Endodermal cell (in vitro differentiated cells): Measurements from ENCODE around the gene PRDM1. TPM values are rescaled to one million over a fixed set of nuclear protein-coding genes. Genes with fewer than 3 reads are reported as not detected.

Source experiments
- DNase-seq: peaks from one replicate; pipeline ENCODE4 v3.0.0-alpha.2; 2017
- H3K27ac ChIP-seq: 2 replicates; pipeline ENCODE4 v1.5.1; 2013; ENCODE audit warnings: mild to moderate bottlenecking, low read depth, low read length, moderate library complexity
- H3K27me3 ChIP-seq: 2 replicates; pipeline ENCODE4 v1.6.1; 2013; ENCODE audit warnings: mild to moderate bottlenecking, low read length, moderate library complexity; ENCODE audit not compliant: insufficient read depth, control insufficient read depth, poor library complexity, severe bottlenecking
- H3K36me3 ChIP-seq: 2 replicates; pipeline ENCODE4 v1.7.0; 2013; ENCODE audit warnings: mild to moderate bottlenecking, low read length, moderate library complexity; ENCODE audit not compliant: control insufficient read depth, insufficient read depth
- H3K4me1 ChIP-seq: one replicate; pipeline ENCODE4 v1.7.0; 2013; ENCODE audit warnings: low read length; ENCODE audit not compliant: control insufficient read depth, insufficient read depth
- H3K4me3 ChIP-seq: 2 replicates; pipeline ENCODE4 v1.5.1; 2013; ENCODE audit warnings: mild to moderate bottlenecking, low read length, moderate library complexity
- H3K9ac ChIP-seq: 2 replicates; pipeline ENCODE4 v1.6.1; 2013; ENCODE audit warnings: mild to moderate bottlenecking, low read length, moderate library complexity; ENCODE audit not compliant: poor library complexity, severe bottlenecking; ENCODE audit errors: extremely low read depth
- H3K9me3 ChIP-seq: 2 replicates; pipeline ENCODE4 v1.6.1; 2013; ENCODE audit warnings: mild to moderate bottlenecking, low read length, moderate library complexity; ENCODE audit not compliant: control insufficient read depth
- H3K27ac Mint-ChIP-seq: 2 replicates; pipeline ENCODE4 v1.8.0; 2020; ENCODE audit warnings: mixed read lengths
- H3K27me3 Mint-ChIP-seq: 2 replicates; pipeline ENCODE4 v1.8.0; 2021; ENCODE audit warnings: mild to moderate bottlenecking, mixed read lengths; ENCODE audit not compliant: insufficient read depth
- H3K36me3 Mint-ChIP-seq: 2 replicates; pipeline ENCODE4 v1.8.0; 2020; ENCODE audit warnings: low read depth, mixed read lengths
- H3K4me1 Mint-ChIP-seq: 2 replicates; pipeline ENCODE4 v1.8.0; 2020; ENCODE audit warnings: mixed read lengths
- H3K4me3 Mint-ChIP-seq: 2 replicates; pipeline ENCODE4 v1.8.0; 2020; ENCODE audit warnings: mild to moderate bottlenecking, moderate library complexity, mixed read lengths
- H3K9me3 Mint-ChIP-seq: 2 replicates; pipeline ENCODE4 v1.8.0; 2020; ENCODE audit warnings: mild to moderate bottlenecking, mixed read lengths
- CTCF ChIP-seq: fragments of 200-600 bp; sonication (generic); conservative IDR thresholded peaks from 2 replicates; pipeline ENCODE4 v1.5.0; 2021; ENCODE audit warnings: antibody characterized with exemption, mild to moderate bottlenecking
- WGBS, 2 experiments: methylation state at CpG; one replicate each; pipeline versions ENCODE4 v1.1.5 to v1.1.7; 2013; ENCODE audit warnings: missing lambda C conversion rate in 2 of 2, mixed read lengths in 1 of 2; ENCODE audit not compliant: insufficient coverage in 1 of 2, insufficient read length in 1 of 2; 5-methylcytosine and 5-hydroxymethylcytosine counted together
- total RNA-seq, 2 donors: library from RNA; stranded (reverse); fragmentation: NEBNext Ultra II Directional in 1 of 2; extraction: Animal tissue kit (Norgen Biotek cat#: 25700) in 1 of 2; gene quantifications; 2 replicates in 1 of 2; 3 replicates in 1 of 2; pipeline ENCODE4 v1.2.1, GENCODE V29; 2021

Gene PRDM1
- total RNA-seq, 2 donors from 2014 or later, result 54.0 to 74.3 TPM

- WGBS, 2 experiments, result 82 to 90% methylated on average over 3 to 4 of the region's 4 CpGs
- Histone ChIP-seq H3K27ac (no peak overlapping the region), H3K36me3 (no peaks in the 10 kb centered on the region), H3K27me3 (peaks cover 8% of the 10 kb centered on the region), H3K4me3 (no peak overlapping the region), H3K4me1 (peaks cover 7% of the 10 kb centered on the region), H3K9ac (no peak overlapping the region), H3K9me3 (no peaks in the 10 kb centered on the region)
- H3K36me3 Mint-ChIP-seq, result no peaks in the 10 kb centered on the region
- peaks cover 28% of the 10 kb centered on the region for H3K4me1 Mint-ChIP-seq
- no peak for TF ChIP-seq CTCF
- no peak for DNase-seq
- H3K9me3 Mint-ChIP-seq, result no peaks in the 10 kb centered on the region
- H3K27ac Mint-ChIP-seq, result no peak overlapping the region
- peaks cover 3% of the 10 kb centered on the region for H3K27me3 Mint-ChIP-seq
- H3K4me3 Mint-ChIP-seq, result no peak overlapping the region
These were observed 59.0 kb downstream of the PRDM1 start for GRCh38 chr6:106145144-106145543.

- no peak overlapping the region for H3K4me3 ChIP-seq
- no peak overlapping the region for H3K9ac ChIP-seq
- peaks cover 8% of the 10 kb centered on the region for H3K27me3 ChIP-seq
- H3K9me3 Mint-ChIP-seq, result no peaks in the 10 kb centered on the region
- H3K4me3 Mint-ChIP-seq, result no peak overlapping the region
- peaks cover 3% of the 10 kb centered on the region for H3K27me3 Mint-ChIP-seq
- no peak overlapping the region for H3K27ac Mint-ChIP-seq
- H3K27ac ChIP-seq, result no peak overlapping the region
- TF ChIP-seq CTCF, result no peak
- DNase-seq, result peak; percentile 85
- H3K36me3 Mint-ChIP-seq, result no peaks in the 10 kb centered on the region
- 35 to 36% methylated on average over 2 to 7 of the region's 7 CpGs for WGBS, 2 experiments
- peaks cover 7% of the 10 kb centered on the region for H3K4me1 ChIP-seq
- H3K9me3 ChIP-seq, result no peaks in the 10 kb centered on the region
- peaks cover 28% of the 10 kb centered on the region for H3K4me1 Mint-ChIP-seq
- no peaks in the 10 kb centered on the region for H3K36me3 ChIP-seq
These were observed 59.6 kb downstream of the PRDM1 start for GRCh38 chr6:106145741-106146227.

GRCh38 chr6:106146852-106147351 lies 60.8 kb downstream of the PRDM1 start:
- H3K9me3 ChIP-seq, result no peaks in the 10 kb centered on the region
- H3K36me3 Mint-ChIP-seq, result no peaks in the 10 kb centered on the region
- H3K27me3 ChIP-seq, result peaks cover 8% of the 10 kb centered on the region
- H3K27ac Mint-ChIP-seq, result no peak overlapping the region
- H3K4me3 ChIP-seq, result no peak overlapping the region
- H3K4me1 Mint-ChIP-seq, result peaks cover 24% of the 10 kb centered on the region
- no peak overlapping the region for H3K9ac ChIP-seq
- no peak overlapping the region for H3K27ac ChIP-seq
- H3K36me3 ChIP-seq, result no peaks in the 10 kb centered on the region
- DNase-seq, result no peak
- H3K9me3 Mint-ChIP-seq, result no peaks in the 10 kb centered on the region
- peaks cover 7% of the 10 kb centered on the region for H3K4me1 ChIP-seq
- no peak for TF ChIP-seq CTCF
- peaks cover 3% of the 10 kb centered on the region for H3K27me3 Mint-ChIP-seq
- WGBS, 2 experiments, result 91 to 93% methylated on average over 1 to 2 of the region's 2 CpGs
- no peak overlapping the region for H3K4me3 Mint-ChIP-seq
